HL-60 (cell line): ENCODE measurements around the gene LGALS9C.
"Not testable (repeated sequence)": the region's sequence is repeated elsewhere in the genome, so short reads cannot be mapped to it uniquely, and the experiment has no call there.

ENCODE experiments used
- GABPA ChIP-seq: IDR thresholded peaks from 2 replicates; pipeline ENCODE4 v1.6.1; 2012; ENCODE audit warnings: low read depth
- POLR2AphosphoS5 ChIP-seq: IDR thresholded peaks from 2 replicates; pipeline ENCODE4 v1.6.1; 2012; ENCODE audit warnings: low read depth
- TF ChIP-seq, protein P1 (sequence below): IDR thresholded peaks from one replicate; pipeline ENCODE4 v1.5.1; 2011; ENCODE audit warnings: low read length, control low read depth, inconsistent platforms; ENCODE audit not compliant: insufficient read depth

DNA sequence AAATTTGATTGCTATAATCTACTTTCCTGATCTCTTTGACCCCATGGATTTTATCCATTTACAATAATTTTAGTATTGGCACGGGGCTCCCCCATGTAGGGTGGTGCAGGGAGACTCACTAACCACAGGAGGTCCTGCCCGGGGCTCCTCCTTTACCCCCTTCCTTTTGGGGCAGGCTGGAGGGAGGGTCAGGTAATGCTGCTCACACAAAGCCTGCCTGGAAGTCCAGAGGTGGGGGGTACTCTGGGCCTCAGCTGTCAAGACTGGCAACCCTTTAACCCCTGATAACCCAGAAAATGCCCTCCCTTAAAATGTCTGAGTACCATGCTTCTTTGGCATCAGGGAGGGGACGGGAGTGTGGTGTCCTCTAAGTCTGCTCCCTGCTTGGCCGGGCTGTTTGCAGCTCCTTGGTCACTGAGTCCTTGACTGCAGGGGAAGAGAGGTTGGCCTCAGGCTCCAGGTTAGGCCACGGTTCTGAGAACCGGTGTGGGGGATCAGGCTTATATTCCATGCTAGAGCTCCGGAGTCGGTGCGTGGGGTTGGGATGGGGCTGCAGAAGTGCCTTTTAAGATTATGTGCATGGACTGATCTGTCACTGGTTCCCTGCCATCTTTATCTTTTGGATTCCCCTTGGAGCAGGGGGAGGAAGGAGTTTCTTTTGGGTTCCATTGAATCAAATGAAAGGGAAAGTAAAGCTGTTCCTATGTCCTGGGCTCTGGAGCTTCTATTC lies 28.9 kb upstream of the LGALS9C start:
- TF ChIP-seq, protein P1, sequence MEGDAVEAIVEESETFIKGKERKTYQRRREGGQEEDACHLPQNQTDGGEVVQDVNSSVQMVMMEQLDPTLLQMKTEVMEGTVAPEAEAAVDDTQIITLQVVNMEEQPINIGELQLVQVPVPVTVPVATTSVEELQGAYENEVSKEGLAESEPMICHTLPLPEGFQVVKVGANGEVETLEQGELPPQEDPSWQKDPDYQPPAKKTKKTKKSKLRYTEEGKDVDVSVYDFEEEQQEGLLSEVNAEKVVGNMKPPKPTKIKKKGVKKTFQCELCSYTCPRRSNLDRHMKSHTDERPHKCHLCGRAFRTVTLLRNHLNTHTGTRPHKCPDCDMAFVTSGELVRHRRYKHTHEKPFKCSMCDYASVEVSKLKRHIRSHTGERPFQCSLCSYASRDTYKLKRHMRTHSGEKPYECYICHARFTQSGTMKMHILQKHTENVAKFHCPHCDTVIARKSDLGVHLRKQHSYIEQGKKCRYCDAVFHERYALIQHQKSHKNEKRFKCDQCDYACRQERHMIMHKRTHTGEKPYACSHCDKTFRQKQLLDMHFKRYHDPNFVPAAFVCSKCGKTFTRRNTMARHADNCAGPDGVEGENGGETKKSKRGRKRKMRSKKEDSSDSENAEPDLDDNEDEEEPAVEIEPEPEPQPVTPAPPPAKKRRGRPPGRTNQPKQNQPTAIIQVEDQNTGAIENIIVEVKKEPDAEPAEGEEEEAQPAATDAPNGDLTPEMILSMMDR: not testable (repeated sequence)
- TF ChIP-seq POLR2AphosphoS5, GABPA: not testable (repeated sequence)
